Pancreas (tissue), 10 donors: ENCODE measurements around the gene SMG1. TPM values are rescaled to one million over a fixed set of nuclear protein-coding genes. Genes with fewer than 3 reads are reported as not detected.

ENCODE experiments used
- ATAC-seq, 4 donors: fragments of 200-7000 bp; cut with Tn5 transposase; one replicate each; pipeline versions ENCODE4 v1.8.0 to v1.9.1; 2020; ENCODE audit warnings: mild to moderate bottlenecking in 4 of 4, moderate library complexity in 4 of 4
- DNase-seq, 6 donors: peaks; one replicate each; pipeline ENCODE4 v3.0.0-alpha.2; 2020
- FAIRE-seq: peaks from 2 replicates; lab custom pipeline; 2012; peaks lifted over from hg19 to GRCh38; lab: Jason Lieb, UNC
- H3K27ac ChIP-seq, 4 donors: fragments of 200-600 bp; sonication (generic); 1 replicate in 3 of 4; 2 replicates in 1 of 4; pipeline versions ENCODE4 v1.5.0 to v1.8.0; 2020
- H3K27me3 ChIP-seq, 4 donors: fragments of 200-600 bp; one replicate each; pipeline ENCODE4 v1.8.0; 2021
- H3K36me3 ChIP-seq, 3 donors: fragments of 200-600 bp; sonication (generic) in 1 of 3; one replicate each; pipeline versions ENCODE4 v1.5.0 to v1.8.0; 2020 to 2021
- H3K4me1 ChIP-seq, 3 donors: fragments of 200-600 bp; one replicate each; pipeline ENCODE4 v1.8.0; 2021
- H3K4me3 ChIP-seq, 4 donors: fragments of 200-600 bp; sonication (generic) in 2 of 4; one replicate each; pipeline versions ENCODE4 v1.5.0 to v1.8.0; 2020 to 2021
- H3K9me3 ChIP-seq, 4 donors: fragments of 200-600 bp; one replicate each; pipeline ENCODE4 v1.8.0; 2021
- WGBS, 2 donors: extraction: QIAGEN DNeasy Blood & Tissue Kit; methylation state at CpG; one replicate each; pipeline ENCODE4 v1.1.7; 2013; 5-methylcytosine and 5-hydroxymethylcytosine counted together
- intact Hi-C, 3 donors: fragments of 100-400 bp; cut with DNase I; formaldehyde crosslinking; loops; one replicate each; pipeline versions ENCODE4 v1.11.1 to v1.14.2; 2022
- polyA plus RNA-seq, 2 donors: library from polyadenylated mRNA; stranded (reverse); fragments of 200-250 nt; gene quantifications; one replicate each; pipeline ENCODE4 v1.2.3, GENCODE V29; 2013
- total RNA-seq, 6 donors: library from RNA; stranded (reverse); fragmentation: NEBNext Ultra II Directional in 4 of 6; extraction: Animal tissue kit (Norgen Biotek cat#: 25700) in 4 of 6; gene quantifications; one replicate each; pipeline versions ENCODE4 v1.2.1 to v1.2.4, GENCODE V29; 2021 to 2023
- TF ChIP-seq, protein P1 (sequence below), 4 donors: fragments of 200-600 bp; sonication (generic) in 3 of 4; IDR thresholded peaks; one replicate each; pipeline versions ENCODE4 v1.5.0 to v1.8.0; 2021; ENCODE audit warnings: antibody characterized with exemption in 4 of 4
- donor health status: healthy with polysubstance abuse.
- donor health status: DM: no; HTN: no; CAD: no; lungs with moderate emphysema.
- donor health status: DM: no; HTN: no; CAD: no.
- donor health status: control.
- donor health status: control.
- donor health status: Bipolar disorder and iron deficiency.
- donor health status: DM: yes; HTN: yes; CAD: no.
- donor health status: DM: no; HTN: no; CAD: no.
- donor health status: DM: no; HTN: no; CAD: no.
- donor health status: DM: yes; HTN: yes; CAD: no.

Gene SMG1
- total and polyA plus RNA-seq, 8 donors = 9.8 to 52.2 (median 27.5) TPM

DNA sequence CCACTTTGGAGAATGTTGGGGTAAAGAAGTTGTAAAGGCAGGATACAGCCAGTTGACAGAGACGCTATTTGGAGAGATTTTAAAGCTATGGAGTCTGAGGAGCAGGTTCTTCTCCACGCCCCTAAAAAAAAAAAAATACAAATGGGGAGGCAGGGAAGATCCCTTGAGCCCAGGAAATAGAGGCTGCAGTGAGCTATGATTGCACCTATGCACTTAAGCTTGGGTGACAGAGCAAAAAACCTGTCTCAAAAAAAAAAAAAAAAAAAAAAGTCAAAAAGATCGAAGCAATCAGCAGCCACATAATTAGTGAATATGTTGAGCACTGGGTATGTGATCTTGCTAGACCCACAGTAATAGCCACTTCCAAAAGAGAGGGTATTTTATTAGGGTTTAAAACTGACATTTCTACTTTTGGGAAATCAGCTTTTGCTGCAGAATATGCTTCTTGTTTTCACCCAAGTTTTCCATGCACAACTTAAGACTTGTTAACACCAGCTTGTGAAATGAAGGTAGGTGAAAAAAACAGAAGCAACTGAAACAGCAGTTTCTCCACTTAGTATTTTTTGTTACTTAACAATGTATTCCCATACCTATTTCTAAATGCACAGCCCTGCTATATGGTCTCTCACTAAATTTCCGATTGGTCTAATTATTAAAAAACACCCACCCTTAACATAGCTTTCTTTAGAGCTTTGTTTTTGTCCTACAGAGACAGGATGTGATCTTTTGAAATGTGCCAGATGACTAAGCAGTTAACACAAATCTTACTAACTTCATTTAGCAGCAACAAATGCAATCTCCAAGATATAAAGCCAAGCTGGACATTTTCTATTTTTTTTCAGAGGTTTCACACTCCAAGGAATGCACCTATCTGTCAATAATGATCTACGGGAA is 122.4 kb downstream of the SMG1 start:
- no peak for DNase-seq
- Histone ChIP-seq H3K27ac (no peak overlapping the region), H3K4me3 (no peak overlapping the region), H3K4me1 (peaks cover 4 to 18% (median 7%) of the 10 kb centered on the region in 3 donors), H3K36me3 (peaks cover 0 to 4% (median 4%) of the 10 kb centered on the region in 3 donors), H3K9me3 (no peaks in the 10 kb centered on the region), H3K27me3 (no peaks in the 10 kb centered on the region)
- no peak for ATAC-seq
- 72 to 85% methylated on average over 5 of the region's 5 CpGs for WGBS, 2 donors
- TF ChIP-seq, protein P1, sequence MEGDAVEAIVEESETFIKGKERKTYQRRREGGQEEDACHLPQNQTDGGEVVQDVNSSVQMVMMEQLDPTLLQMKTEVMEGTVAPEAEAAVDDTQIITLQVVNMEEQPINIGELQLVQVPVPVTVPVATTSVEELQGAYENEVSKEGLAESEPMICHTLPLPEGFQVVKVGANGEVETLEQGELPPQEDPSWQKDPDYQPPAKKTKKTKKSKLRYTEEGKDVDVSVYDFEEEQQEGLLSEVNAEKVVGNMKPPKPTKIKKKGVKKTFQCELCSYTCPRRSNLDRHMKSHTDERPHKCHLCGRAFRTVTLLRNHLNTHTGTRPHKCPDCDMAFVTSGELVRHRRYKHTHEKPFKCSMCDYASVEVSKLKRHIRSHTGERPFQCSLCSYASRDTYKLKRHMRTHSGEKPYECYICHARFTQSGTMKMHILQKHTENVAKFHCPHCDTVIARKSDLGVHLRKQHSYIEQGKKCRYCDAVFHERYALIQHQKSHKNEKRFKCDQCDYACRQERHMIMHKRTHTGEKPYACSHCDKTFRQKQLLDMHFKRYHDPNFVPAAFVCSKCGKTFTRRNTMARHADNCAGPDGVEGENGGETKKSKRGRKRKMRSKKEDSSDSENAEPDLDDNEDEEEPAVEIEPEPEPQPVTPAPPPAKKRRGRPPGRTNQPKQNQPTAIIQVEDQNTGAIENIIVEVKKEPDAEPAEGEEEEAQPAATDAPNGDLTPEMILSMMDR (IDR thresholded peaks at IDR 0.05) = no peak
- intact Hi-C loops = no loop called here
- FAIRE-seq = no peak

DNA sequence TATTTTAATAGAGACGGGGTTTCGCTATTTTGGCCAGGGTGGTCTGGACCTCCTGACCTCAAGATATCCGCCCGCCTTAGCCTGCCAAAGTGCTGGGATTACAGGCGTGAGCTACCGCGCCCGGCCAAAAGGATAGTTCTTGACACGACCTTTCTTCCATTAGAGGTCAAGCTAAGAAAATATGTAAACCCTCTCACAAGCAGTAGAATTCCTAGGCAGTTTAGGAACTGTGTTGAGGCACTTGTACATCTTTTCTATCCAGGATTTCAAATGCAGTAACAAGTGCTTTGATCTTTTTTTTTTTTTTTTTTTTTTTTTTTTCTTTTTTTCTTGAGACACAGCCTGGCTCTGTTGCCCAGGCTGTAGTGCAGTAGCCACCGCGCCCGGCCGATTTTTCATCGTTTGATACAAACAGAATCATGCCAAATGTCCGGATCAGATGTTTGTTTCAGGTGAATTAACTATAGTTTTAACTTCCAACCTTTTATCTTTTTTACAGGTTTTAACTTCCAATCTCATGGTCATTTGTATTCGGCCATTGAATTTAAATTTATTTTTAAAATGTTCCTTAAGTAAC is 123.4 kb downstream of the SMG1 start:
- no peak overlapping the region for H3K27ac ChIP-seq
- H3K27me3 ChIP-seq = no peaks in the 10 kb centered on the region
- DNase-seq = no peak
- no peaks in the 10 kb centered on the region for H3K36me3 ChIP-seq
- no peak overlapping the region for H3K4me3 ChIP-seq
- TF ChIP-seq, protein P1 (IDR thresholded peaks at IDR 0.05) = no peak
- intact Hi-C loops = no loop called here
- 85 to 92% methylated on average over 16 of the region's 16 CpGs for WGBS, 2 donors
- peaks cover 4 to 23% (median 7%) of the 10 kb centered on the region in 3 donors for H3K4me1 ChIP-seq
- FAIRE-seq = no peak
- ATAC-seq = no peak
- H3K9me3 ChIP-seq = no peaks in the 10 kb centered on the region

DNA sequence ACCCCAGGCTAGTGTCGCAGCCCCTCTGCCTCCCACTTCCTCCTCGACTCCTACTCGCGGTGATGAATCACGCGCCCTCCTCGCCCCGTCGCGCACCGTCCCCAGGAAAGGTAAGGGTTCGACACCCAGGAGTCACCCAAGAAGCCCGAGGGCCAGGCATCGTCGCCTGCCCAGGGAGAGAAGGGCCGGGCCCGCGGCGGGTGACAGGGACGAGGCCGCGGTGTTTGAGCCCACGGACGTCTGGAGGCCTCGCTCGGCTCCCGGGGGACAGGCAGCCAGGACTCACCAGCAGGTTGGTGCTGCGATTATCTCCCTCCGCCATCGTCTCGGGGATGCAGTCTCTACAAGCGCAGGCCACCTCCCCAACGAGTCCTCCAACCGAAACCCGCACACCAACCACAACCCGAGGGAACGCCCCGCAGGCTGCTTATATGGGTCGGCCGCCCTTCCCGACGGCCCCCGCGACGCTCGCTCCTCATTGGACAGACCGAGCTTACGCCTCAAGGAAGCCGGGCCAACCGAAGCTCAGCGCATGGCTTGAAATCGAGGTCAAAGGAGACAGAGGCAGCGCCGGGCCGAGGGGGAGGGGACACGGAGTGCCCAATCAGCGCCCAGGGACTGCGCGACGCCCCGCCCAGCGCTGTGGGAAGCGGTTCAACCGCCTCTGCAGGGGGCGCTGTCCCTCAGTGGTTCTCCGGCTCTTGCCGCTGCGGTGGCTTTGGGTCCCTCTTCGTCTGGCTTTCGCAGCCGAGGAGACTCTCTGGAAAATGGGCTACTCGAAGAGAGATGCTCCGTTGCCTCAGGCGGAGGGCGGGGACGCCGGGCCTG is 124.8 kb downstream of the SMG1 start, which contains the start of gene ARL6IP1:
Gene ARL6IP1 (minus strand): TSS at position 405 of the 828 bp plus-strand sequence. CDS start 83 bp downstream, at position 322.
- no peaks in the 10 kb centered on the region for H3K9me3 ChIP-seq
- peak; percentile 98 for FAIRE-seq
- H3K27ac ChIP-seq = peak within 1 kb of the TSS; percentile 63 to 82 (median 81)
- peak; percentile 97 to 100 (median 99) for DNase-seq
- H3K4me1 ChIP-seq = peaks cover 7 to 34% (median 9%) of the 10 kb centered on the region in 3 donors
- WGBS, 2 donors = 0% methylated on average over 77 of the region's 77 CpGs
- no peaks in the 10 kb centered on the region for H3K27me3 ChIP-seq
- ATAC-seq = peak; percentile 96 to 99 (median 97)
- intact Hi-C loops = no loop called here
- H3K4me3 ChIP-seq = peak within 1 kb of the TSS; percentile 65 to 92 (median 73)
- no peaks in the 10 kb centered on the region for H3K36me3 ChIP-seq
- TF ChIP-seq, protein P1 (IDR thresholded peaks at IDR 0.05) = peak; percentile 90 to 94 (median 92)

DNA sequence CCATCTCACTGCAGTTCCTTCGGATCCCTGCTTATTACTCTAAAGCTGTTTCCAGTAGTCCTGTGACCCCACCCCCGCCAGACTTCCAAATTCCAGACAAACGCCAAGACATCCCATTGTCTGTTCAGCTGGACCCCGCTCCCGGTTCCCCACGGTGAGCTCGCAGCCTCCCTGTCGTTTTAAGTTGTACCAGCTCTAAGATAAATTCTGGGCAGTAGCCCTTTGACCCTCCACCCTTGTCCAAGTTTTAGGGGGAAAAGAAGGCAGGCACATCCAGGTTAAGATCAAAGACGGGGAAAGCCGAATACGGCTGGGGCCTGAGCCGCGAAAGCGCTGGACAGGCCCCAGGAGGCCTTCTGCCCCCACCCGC is 125.4 kb downstream of the SMG1 start:
- FAIRE-seq (no peak), DNase-seq (no peak), ATAC-seq (peak in 2 of 4 donors; percentile 0)
- intact Hi-C loops = no loop called here
- Histone ChIP-seq H3K27me3 (no peaks in the 10 kb centered on the region), H3K9me3 (no peaks in the 10 kb centered on the region), H3K27ac (peak overlapping the region; percentile 63 to 82 (median 81)), H3K4me3 (peak overlapping the region; percentile 65 to 92 (median 73)), H3K36me3 (no peaks in the 10 kb centered on the region), H3K4me1 (peaks cover 7 to 40% (median 13%) of the 10 kb centered on the region in 3 donors)
- TF ChIP-seq, protein P1 (IDR thresholded peaks at IDR 0.05) = no peak
- whole genome bisulfite sequencing, 2 donors = 0% methylated on average over 15 of the region's 15 CpGs
